Left lung (tissue), 10 donors: ENCODE measurements around the gene CASTOR1. TPM values are rescaled to one million over a fixed set of nuclear protein-coding genes. Genes with fewer than 3 reads are reported as not detected.

Experiments used
- ATAC-seq: fragments of 200-7000 bp; cut with Tn5 transposase; one replicate; pipeline ENCODE4 v1.9.1; 2020; ENCODE audit warnings: moderate library complexity
- DNase-seq, 4 donors: peaks; one replicate each; pipeline ENCODE4 v3.0.0-alpha.2; 2013 to 2020
- H3K27ac ChIP-seq, 2 donors: fragments of 200-600 bp; sonication (generic) in 1 of 2; one replicate each; pipeline versions ENCODE4 v1.5.0 to v1.8.0; 2020 to 2021
- H3K27me3 ChIP-seq, 2 donors: fragments of 200-600 bp; sonication (generic) in 1 of 2; one replicate each; pipeline versions ENCODE4 v1.5.0 to v1.8.0; 2020 to 2021
- H3K36me3 ChIP-seq, 2 donors: fragments of 200-600 bp; sonication (generic) in 1 of 2; one replicate each; pipeline versions ENCODE4 v1.5.0 to v1.8.0; 2020 to 2021
- H3K4me1 ChIP-seq, 2 donors: fragments of 200-600 bp; one replicate each; pipeline ENCODE4 v1.8.0; 2021
- H3K4me3 ChIP-seq, 2 donors: fragments of 200-600 bp; sonication (generic) in 1 of 2; one replicate each; pipeline versions ENCODE4 v1.5.0 to v1.8.0; 2020 to 2021; ENCODE audit warnings: mild to moderate bottlenecking in 1 of 2
- H3K9me3 ChIP-seq, 2 donors: fragments of 200-600 bp; sonication (generic) in 1 of 2; one replicate each; pipeline versions ENCODE4 v1.5.0 to v1.8.0; 2020 to 2021
- CTCF ChIP-seq, 2 donors: fragments of 200-600 bp; sonication (generic) in 1 of 2; IDR thresholded peaks; one replicate each; pipeline versions ENCODE4 v1.5.0 to v1.8.0; 2021; ENCODE audit warnings: antibody characterized with exemption in 2 of 2
- intact Hi-C, 2 donors: fragments of 100-400 bp; cut with DNase I; formaldehyde crosslinking; loops; one replicate each; pipeline versions ENCODE4 v1.11.2 to v1.14.2; 2022
- polyA plus RNA-seq, 6 donors: library from polyadenylated mRNA; unstranded; fragments of 120-200 nt; gene quantifications; one replicate each; pipeline ENCODE4 v1.2.1, GENCODE V29; 2013; ENCODE audit not compliant: insufficient read length in 6 of 6
- total RNA-seq, 2 donors: library from RNA; stranded (reverse); fragmentation: NEBNext Ultra II Directional; extraction: Animal tissue kit (Norgen Biotek cat#: 25700); gene quantifications; one replicate each; pipeline ENCODE4 v1.2.1, GENCODE V29; 2021
- donor health status: DM: no; HTN: yes; CAD: no.
- donor health status: DM: no; HTN: no; CAD: no.

The CASTOR1 gene
- total and polyA plus RNA-seq, 8 donors: 10.7 to 16.7 (median 14.4) TPM

GRCh38 chr22:30308518-30309230 lies 19.4 kb upstream of the CASTOR1 start:
- intact Hi-C loops: no loop called here
- no peak for ATAC-seq
- H3K36me3 ChIP-seq: no peaks in the 10 kb centered on the region

GRCh38 chr22:30308093-30308492 lies 18.8 kb upstream of the CASTOR1 start:
- Histone ChIP-seq H3K4me1 (peaks cover 71 to 100% of the 10 kb centered on the region in 2 donors), H3K4me3 (no peak overlapping the region), H3K27me3 (no peaks in the 10 kb centered on the region), H3K27ac (peak overlapping the region in 1 of 2 donors; percentile 84), H3K36me3 (no peaks in the 10 kb centered on the region), H3K9me3 (no peaks in the 10 kb centered on the region)
- ATAC-seq: no peak
- intact Hi-C loops: no loop called here
- TF ChIP-seq CTCF (IDR thresholded peaks at IDR 0.05): no peak
- DNase-seq: no peak

More at GRCh38 chr22:30308518-30309230, 19.4 kb upstream of the CASTOR1 start:
- Histone ChIP-seq H3K27me3 (no peaks in the 10 kb centered on the region), H3K4me1 (peaks cover 66 to 98% of the 10 kb centered on the region in 2 donors), H3K4me3 (no peak overlapping the region), H3K9me3 (no peaks in the 10 kb centered on the region), H3K27ac (peak overlapping the region in 1 of 2 donors; percentile 84)
- no peak for DNase-seq
- no peak for TF ChIP-seq CTCF (IDR thresholded peaks at IDR 0.05)

- Histone ChIP-seq H3K4me3 (no peak overlapping the region), H3K27ac (peak overlapping the region; percentile 13 to 88), H3K36me3 (no peaks in the 10 kb centered on the region), H3K27me3 (no peaks in the 10 kb centered on the region), H3K4me1 (peaks cover 73 to 100% of the 10 kb centered on the region in 2 donors), H3K9me3 (no peaks in the 10 kb centered on the region)
- DNase-seq (no peak), ATAC-seq (no peak)
- no peak for TF ChIP-seq CTCF (IDR thresholded peaks at IDR 0.05)
- intact Hi-C loops: no loop called here
Measured at GRCh38 chr22:30307041-30307574, 17.8 kb upstream of the CASTOR1 start.

GRCh38 chr22:30306627-30307011 lies 17.3 kb upstream of the CASTOR1 start:
- DNase-seq (no peak), ATAC-seq (no peak)
- H3K27me3 ChIP-seq: no peaks in the 10 kb centered on the region
- peak overlapping the region; percentile 85 to 88 for H3K27ac ChIP-seq
- intact Hi-C loops: no loop called here
- H3K9me3 ChIP-seq: no peaks in the 10 kb centered on the region
- H3K4me1 ChIP-seq: peaks cover 73 to 100% of the 10 kb centered on the region in 2 donors
- H3K4me3 ChIP-seq: no peak overlapping the region
- H3K36me3 ChIP-seq: no peaks in the 10 kb centered on the region
- TF ChIP-seq CTCF (IDR thresholded peaks at IDR 0.05): no peak

- H3K9me3 ChIP-seq: no peaks in the 10 kb centered on the region
- H3K4me3 ChIP-seq: no peak overlapping the region
- intact Hi-C loops: no loop called here
- TF ChIP-seq CTCF (IDR thresholded peaks at IDR 0.05): no peak
- H3K4me1 ChIP-seq: peaks cover 73 to 100% of the 10 kb centered on the region in 2 donors
- ATAC-seq (no peak), DNase-seq (no peak)
- H3K27me3 ChIP-seq: no peaks in the 10 kb centered on the region
- H3K27ac ChIP-seq: peak overlapping the region; percentile 85 to 88
- peaks cover 0 to 3% of the 10 kb centered on the region in 2 donors for H3K36me3 ChIP-seq
Measured at GRCh38 chr22:30305906-30306626, 16.8 kb upstream of the CASTOR1 start.
